MCF 10A (cell line): ENCODE results near the gene KRT14. TPM values are rescaled to one million over a fixed set of nuclear protein-coding genes. Genes with fewer than 3 reads are reported as not detected.
A peak's percentile ranks its signal among the peaks of the same experiment; 100 is the strongest.
"Not testable (repeated sequence)": the region's sequence is repeated elsewhere in the genome, so short reads cannot be mapped to it uniquely, and the experiment has no call there.

ENCODE experiments used
- BruUV-seq: library from RNA; stranded (reverse); fragments of 400-500 nt; replicated peaks from 2 replicates; lab custom pipeline; 2021; lab: Mats Ljungman, UMichigan
- CTCF ChIA-PET: fragments of 300-600 bp; sonication (Branson Sonifier 250); formaldehyde crosslinking; extraction: SDS; loops from one replicate; lab custom pipeline; 2021; ENCODE audit warnings: antibody characterized with exemption, inconsistent platforms; lab: Yijun Ruan, JAX
- POLR2A ChIA-PET: fragments of 300-600, 350-650 bp; sonication (Branson Sonifier 250); formaldehyde crosslinking; extraction: SDS; loops from one replicate; lab custom pipeline; 2020; ENCODE audit warnings: antibody characterized with exemption, inconsistent platforms; lab: Yijun Ruan, JAX
- DNase-seq: peaks from one replicate; pipeline ENCODE4 v3.0.0-alpha.2; 2018; ENCODE audit not compliant: unreplicated experiment
- H3K27ac Mint-ChIP-seq: one replicate; pipeline ENCODE4 v1.8.0; 2022; ENCODE audit warnings: mild to moderate bottlenecking, low read depth, mixed read lengths; ENCODE audit not compliant: unreplicated experiment
- H3K27me3 Mint-ChIP-seq: one replicate; pipeline ENCODE4 v1.8.0; 2022; ENCODE audit warnings: mixed read lengths; ENCODE audit not compliant: insufficient read depth, unreplicated experiment
- H3K36me3 Mint-ChIP-seq: one replicate; pipeline ENCODE4 v1.8.0; 2022; ENCODE audit warnings: mild to moderate bottlenecking, moderate library complexity, mixed read lengths; ENCODE audit not compliant: insufficient read depth, unreplicated experiment
- H3K4me1 Mint-ChIP-seq: one replicate; pipeline ENCODE4 v1.8.0; 2022; ENCODE audit warnings: mixed read lengths; ENCODE audit not compliant: insufficient read depth, unreplicated experiment
- H3K4me3 Mint-ChIP-seq: one replicate; pipeline ENCODE4 v1.8.0; 2022; ENCODE audit warnings: mild to moderate bottlenecking, moderate library complexity, mixed read lengths; ENCODE audit not compliant: unreplicated experiment
- H3K9me3 Mint-ChIP-seq: one replicate; pipeline ENCODE4 v1.8.0; 2022; ENCODE audit warnings: mixed read lengths; ENCODE audit not compliant: unreplicated experiment
- CTCF ChIP-seq: fragments of 200-600 bp; IDR thresholded peaks from one replicate; pipeline ENCODE4 v1.8.0; 2022; ENCODE audit warnings: antibody characterized with exemption, mild to moderate bottlenecking; ENCODE audit not compliant: unreplicated experiment
- intact Hi-C: fragments of 100-400 bp; cut with micrococcal nuclease; formaldehyde crosslinking; loops from 2 replicates; pipeline ENCODE4 v1.14.1; 2022
- total RNA-seq: library from RNA; stranded (reverse); gene quantifications from 2 replicates; pipeline ENCODE4 v1.2.3, GENCODE V29; 2022

Gene KRT14
- total RNA-seq, 1 experiment from 2014 or later: 1,755 TPM

- no peak for DNase-seq
- H3K27ac Mint-ChIP-seq: peak overlapping the region; percentile 79
- CTCF ChIA-PET: interaction anchor here (0.6 to 5.3 kb wide), 5 partner anchors 36 to 782 kb away, joined by 3 to 26 read pairs (median 4); no protein-coding TSS in a partner anchor
- intact Hi-C loops: no loop called here
- peaks cover 62% of the 10 kb centered on the region for H3K4me1 Mint-ChIP-seq
- H3K27me3 Mint-ChIP-seq: no peaks in the 10 kb centered on the region
- BruUV-seq: no TSS peak
- H3K9me3 Mint-ChIP-seq: no peaks in the 10 kb centered on the region
- POLR2A ChIA-PET: interaction anchor here (0.7 to 2.8 kb wide), 10 partner anchors 14 to 103 kb away, joined by 3 to 13 read pairs (median 3); partner anchors contain the start of genes EIF1, KRT17 and KRT9
- H3K4me3 Mint-ChIP-seq: peak overlapping the region; percentile 86
- H3K36me3 Mint-ChIP-seq: peaks cover 63% of the 10 kb centered on the region
- TF ChIP-seq CTCF: no peak
These were observed 1.2 kb downstream of the KRT14 start for GRCh38 chr17:41585301-41586056.

- H3K27me3 Mint-ChIP-seq, BruUV-seq, intact Hi-C loops, H3K9me3 Mint-ChIP-seq, DNase-seq: not testable (repeated sequence)
- POLR2A ChIA-PET: interaction anchor here (0.6 to 2.8 kb wide), 8 partner anchors 13 to 444 kb away, joined by 3 to 13 read pairs (median 4); partner anchors contain the start of genes KRT16, KRT17, KRT9 and KRTAP4-6
- H3K27ac Mint-ChIP-seq: peak overlapping the region; percentile 14
- H3K4me1 Mint-ChIP-seq: peaks cover 73% of the 10 kb centered on the region
- peaks cover 65% of the 10 kb centered on the region for H3K36me3 Mint-ChIP-seq
- CTCF ChIA-PET: interaction anchor here (0.6 to 5.3 kb wide), 10 partner anchors 8 to 781 kb away, joined by 3 to 26 read pairs (median 4); partner anchors contain the start of gene KRTAP9-9
- peak overlapping the region; percentile 86 for H3K4me3 Mint-ChIP-seq
These were observed 2.3 kb downstream of the KRT14 start for GRCh38 chr17:41584331-41584927.

GRCh38 chr17:41583137-41584127 is 3.3 kb downstream of the KRT14 start:
- TSS peak; percentile 60 for BruUV-seq
- no peak for DNase-seq
- no peak for TF ChIP-seq CTCF
- Mint-ChIP-seq H3K36me3 (peaks cover 65% of the 10 kb centered on the region), H3K9me3 (no peaks in the 10 kb centered on the region), H3K27ac (peak overlapping the region; percentile 79), H3K4me3 (peak overlapping the region; percentile 86), H3K4me1 (peaks cover 74% of the 10 kb centered on the region), H3K27me3 (no peaks in the 10 kb centered on the region)
- intact Hi-C loops: no loop called here
- ChIA-PET POLR2A (interaction anchor here (0.6 to 2.8 kb wide), 9 partner anchors 29 to 443 kb away, joined by 4 to 13 read pairs (median 5); partner anchors contain the start of genes KRT16, KRT17 and KRTAP4-6), CTCF (interaction anchor here (0.7 to 5.3 kb wide), 9 partner anchors 34 to 675 kb away, joined by 3 to 26 read pairs (median 8); no protein-coding TSS in a partner anchor)

GRCh38 chr17:41582061-41582968 is 4.4 kb downstream of the KRT14 start:
- Mint-ChIP-seq H3K4me3 (peak overlapping the region; percentile 86), H3K36me3 (peaks cover 65% of the 10 kb centered on the region), H3K4me1 (peaks cover 68% of the 10 kb centered on the region), H3K27ac (peak overlapping the region; percentile 97)
- H3K27me3 Mint-ChIP-seq, DNase-seq, BruUV-seq, H3K9me3 Mint-ChIP-seq, intact Hi-C loops: not testable (repeated sequence)
- ChIA-PET POLR2A (interaction anchor here (0.7 to 2.4 kb wide), 10 partner anchors 9 to 74 kb away, joined by 3 to 10 read pairs (median 5); partner anchors contain the start of gene KRT17), CTCF (interaction anchor here (0.7 to 3.8 kb wide), 10 partner anchors 14 to 674 kb away, joined by 3 to 17 read pairs (median 4); partner anchors contain the start of gene KRT17)
